Adrenal gland (tissue), 5 donors: ENCODE results near the gene OGFOD2.

Experiments
- POLR2A ChIP-seq, 2 donors: fragments of 450-650 bp; IDR thresholded peaks; one replicate each; pipeline ENCODE4 v1.6.1; 2017; ENCODE audit warnings: antibody characterized with exemption in 2 of 2, mild to moderate bottlenecking in 2 of 2, moderate library complexity in 1 of 2
- TF ChIP-seq, protein P1 (sequence below), 6 experiments: fragments of 450-650 bp in 4 of 6; fragments of 200-600 bp in 2 of 6; sonication (generic) in 1 of 6; IDR thresholded peaks; 1 replicate in 5 of 6; 2 replicates in 1 of 6; pipeline versions ENCODE4 v1.5.1 to v1.8.0; 2016 to 2021; ENCODE audit warnings: antibody characterized with exemption in 6 of 6, mild to moderate bottlenecking in 2 of 6, moderate library complexity in 1 of 6
- donor health status: DM: no; HTN: no; CAD: no.

DNA sequence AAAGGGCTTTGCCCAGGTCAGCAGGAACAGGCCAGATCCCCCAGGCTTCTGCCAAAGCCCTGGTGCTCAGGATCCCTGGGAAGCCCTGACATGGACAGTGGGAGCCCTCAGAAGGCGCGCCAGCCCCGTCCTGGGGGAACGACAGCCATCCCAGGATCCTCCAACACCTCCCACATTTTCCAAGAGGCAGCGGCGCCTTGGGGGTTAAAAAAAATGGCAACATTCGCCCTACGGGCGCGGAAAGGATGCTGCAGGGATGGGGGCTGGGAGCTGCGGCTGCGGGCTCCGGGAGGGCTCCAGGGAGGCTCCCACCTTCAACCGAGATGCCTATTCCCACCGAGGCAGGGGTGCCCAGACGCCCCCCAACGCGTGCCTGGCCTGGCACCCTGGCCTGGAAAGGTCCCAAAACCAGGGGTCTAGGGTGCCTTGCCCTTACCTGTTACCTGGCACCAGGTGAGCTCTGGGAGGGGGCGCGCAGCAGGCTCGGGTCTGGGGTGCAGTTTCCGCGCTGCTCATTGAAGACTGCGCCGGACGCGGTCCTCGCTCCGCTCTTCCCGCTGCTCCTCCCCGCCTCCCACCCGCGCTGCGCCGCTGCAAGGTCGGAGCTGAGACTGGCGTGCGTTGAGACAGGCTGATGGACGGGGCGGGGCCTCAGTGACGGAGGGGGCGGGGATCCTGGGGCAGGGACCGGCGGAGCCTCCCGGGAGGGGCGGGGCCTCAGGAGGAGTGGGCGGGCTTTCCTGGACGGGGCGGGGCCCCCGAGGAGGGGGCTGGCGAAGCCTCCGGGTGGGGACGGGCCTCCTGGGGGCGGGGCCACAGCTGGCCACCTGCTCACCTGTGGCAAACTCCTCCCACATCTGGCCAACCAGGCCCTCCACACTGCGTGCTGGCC, 8.9 kb upstream of the OGFOD2 start, which contains the start of gene ABCB9:
- TF ChIP-seq, protein P1, sequence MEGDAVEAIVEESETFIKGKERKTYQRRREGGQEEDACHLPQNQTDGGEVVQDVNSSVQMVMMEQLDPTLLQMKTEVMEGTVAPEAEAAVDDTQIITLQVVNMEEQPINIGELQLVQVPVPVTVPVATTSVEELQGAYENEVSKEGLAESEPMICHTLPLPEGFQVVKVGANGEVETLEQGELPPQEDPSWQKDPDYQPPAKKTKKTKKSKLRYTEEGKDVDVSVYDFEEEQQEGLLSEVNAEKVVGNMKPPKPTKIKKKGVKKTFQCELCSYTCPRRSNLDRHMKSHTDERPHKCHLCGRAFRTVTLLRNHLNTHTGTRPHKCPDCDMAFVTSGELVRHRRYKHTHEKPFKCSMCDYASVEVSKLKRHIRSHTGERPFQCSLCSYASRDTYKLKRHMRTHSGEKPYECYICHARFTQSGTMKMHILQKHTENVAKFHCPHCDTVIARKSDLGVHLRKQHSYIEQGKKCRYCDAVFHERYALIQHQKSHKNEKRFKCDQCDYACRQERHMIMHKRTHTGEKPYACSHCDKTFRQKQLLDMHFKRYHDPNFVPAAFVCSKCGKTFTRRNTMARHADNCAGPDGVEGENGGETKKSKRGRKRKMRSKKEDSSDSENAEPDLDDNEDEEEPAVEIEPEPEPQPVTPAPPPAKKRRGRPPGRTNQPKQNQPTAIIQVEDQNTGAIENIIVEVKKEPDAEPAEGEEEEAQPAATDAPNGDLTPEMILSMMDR (IDR thresholded peaks at IDR 0.05) = no peak
- peak in 1 of 2 donors; percentile 83 for TF ChIP-seq POLR2A (IDR thresholded peaks at IDR 0.05)
